ENCODE results near the gene SEC14L3. TPM values are rescaled to one million over a fixed set of nuclear protein-coding genes. Genes with fewer than 3 reads are reported as not detected.

The SEC14L3 gene
- total RNA-seq, 1 experiment from 2014 or later: not detected

DNA sequence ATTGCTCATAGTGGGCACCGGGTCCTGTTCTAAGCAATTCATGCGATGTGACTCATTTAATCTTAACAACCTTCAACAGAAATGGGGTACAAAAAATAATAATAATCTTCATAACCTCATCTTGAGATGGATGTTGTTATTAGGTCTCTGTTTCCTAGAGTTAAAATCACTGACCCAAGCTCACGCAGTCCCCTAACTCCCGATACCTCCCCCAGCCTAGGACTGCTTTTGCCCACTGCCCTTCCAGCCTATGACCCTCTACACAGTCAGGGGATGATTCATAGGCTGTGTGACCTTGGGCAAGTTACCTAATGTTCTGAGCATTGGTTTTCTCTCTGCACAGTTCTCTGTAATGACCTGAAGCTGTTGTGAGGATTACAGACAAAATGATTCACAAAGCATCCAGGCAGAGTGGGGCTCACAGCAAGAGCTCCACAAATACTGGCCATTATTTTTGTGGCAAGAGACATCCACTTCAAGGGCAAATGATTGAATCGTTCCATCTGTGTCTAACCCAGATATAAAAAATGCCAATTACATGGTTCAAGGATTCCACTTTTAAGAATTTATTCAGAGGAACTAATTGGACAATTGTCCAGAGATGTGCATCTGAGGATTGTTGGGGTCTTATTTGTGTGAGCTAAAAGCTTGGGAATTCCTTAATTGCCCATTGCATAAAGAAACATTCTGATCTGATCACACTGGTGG, 26.2 kb downstream of the SEC14L3 start:
- DNase-seq (ENCODE audit: low read depth): no peak

DNA sequence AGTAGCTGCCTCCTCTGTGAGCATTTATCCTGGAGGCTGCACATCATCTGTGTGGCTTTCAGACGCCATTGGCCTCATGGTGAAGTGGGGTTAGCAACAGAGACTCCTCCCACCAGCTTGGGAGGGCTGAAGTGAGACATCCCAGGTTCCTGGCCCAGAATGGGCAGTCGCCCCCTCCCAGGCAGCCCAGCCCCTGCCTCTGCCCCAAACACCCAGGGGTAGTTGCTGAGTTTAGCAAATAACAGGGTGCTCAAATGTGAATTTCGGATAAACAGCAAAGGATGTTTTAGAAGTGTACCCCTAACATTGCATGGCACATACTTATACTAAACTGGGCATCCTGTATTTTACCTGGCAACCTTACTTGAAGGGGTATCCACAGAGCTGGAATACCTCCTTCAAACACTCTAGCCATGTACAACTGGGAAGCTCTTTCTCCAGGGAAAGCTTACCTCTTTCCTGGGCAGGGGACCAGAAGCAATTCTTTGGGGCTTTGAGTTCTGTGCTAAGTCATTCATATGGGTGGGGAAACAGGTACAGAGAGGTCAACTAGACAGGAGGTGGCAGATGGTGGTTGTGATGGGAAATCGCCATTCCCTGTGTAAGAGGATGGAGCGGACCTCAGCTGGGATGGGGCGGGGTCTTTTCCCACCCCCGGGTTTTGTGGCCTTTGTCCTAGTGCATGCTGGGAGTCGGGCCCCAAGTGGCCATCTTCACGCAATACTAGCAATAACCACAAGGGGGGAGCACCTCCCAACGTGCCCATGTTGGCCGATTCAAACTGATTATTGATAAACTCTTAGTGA, 27.0 kb downstream of the SEC14L3 start:
- DNase-seq (ENCODE audit: low read depth): peak; percentile 48

DNA sequence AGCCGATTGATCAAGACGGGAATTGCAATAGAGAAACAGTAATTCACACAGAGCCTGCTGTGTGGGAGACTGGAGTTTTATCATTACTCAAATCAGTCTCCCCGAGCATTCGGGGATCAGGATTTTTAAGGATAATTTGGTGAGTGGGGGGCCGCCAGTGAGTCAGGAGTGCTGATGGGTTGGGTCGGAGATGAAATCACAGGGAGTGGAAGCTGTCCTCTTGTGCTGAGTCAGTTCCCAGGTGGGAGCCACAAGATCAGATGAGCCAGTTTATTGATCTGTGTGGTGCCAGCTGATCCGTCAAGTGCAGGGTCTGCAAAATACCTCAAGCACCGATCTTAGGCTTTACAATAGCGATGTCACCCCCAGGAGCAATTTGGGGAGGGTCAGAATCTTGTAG, 30.7 kb downstream of the SEC14L3 start:
- no peak for DNase-seq (ENCODE audit: low read depth)

DNA sequence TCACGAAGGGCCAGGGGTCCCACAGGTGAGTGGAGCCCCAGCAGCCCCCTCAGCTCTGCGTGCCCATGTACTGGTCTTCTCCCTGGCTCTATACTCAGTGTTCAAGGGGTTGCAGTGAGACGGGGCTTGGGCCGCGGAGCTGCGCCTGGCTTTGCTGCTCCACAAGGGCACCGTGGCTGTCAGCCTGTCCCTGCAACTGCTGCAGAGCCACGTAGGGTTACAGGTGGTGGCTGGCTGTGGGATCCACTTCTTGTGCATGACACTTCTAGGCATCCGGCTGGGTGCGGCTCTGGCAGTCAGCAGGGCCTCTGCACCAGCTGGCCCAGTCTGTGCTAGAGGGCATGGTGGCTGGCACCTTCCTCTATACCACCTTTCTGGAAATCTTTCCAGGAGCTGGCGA, 32.0 kb downstream of the SEC14L3 start:
- no peak for DNase-seq (ENCODE audit: low read depth)

DNA sequence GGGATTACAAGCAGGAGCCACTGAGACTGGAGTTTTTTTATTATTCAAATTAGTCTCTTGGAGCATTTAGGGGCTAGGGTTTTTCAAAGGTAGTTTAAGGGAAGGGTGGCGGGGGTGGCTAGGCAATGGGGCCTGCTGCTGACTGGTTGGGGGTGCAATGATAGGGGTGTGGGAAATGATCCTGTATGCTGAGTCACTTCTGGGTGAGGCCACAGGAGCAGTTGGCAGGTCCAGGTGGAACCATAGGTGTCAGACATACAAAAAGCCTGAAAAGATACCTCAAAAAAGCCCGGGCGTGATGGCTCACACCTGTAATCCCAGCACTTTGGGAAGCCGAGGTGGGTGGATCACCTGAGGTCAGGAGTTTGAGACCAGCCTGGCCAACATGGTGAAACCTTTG, 32.6 kb downstream of the SEC14L3 start:
- no peak for DNase-seq (ENCODE audit: low read depth)

DNA sequence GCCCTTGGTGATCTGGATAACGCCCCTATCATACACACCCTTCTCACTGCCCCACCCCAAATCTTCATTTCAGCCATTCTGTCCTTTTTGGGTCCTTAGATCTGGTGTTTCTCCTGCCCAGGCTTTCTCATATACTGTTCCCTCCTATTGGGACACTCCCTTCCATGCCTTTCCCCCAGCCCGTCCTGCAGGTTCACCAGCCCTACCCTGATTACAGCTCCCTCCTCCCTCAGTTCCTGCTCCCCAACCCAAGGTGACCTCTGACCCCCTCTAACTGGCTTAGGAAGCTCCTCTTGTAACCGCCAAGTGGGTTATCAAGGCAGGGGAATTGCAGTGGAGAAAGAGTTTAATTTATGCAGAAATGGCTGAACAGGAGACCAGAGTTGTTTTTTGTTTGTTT, 33.3 kb downstream of the SEC14L3 start:
- no peak for DNase-seq (ENCODE audit: low read depth)

DNA sequence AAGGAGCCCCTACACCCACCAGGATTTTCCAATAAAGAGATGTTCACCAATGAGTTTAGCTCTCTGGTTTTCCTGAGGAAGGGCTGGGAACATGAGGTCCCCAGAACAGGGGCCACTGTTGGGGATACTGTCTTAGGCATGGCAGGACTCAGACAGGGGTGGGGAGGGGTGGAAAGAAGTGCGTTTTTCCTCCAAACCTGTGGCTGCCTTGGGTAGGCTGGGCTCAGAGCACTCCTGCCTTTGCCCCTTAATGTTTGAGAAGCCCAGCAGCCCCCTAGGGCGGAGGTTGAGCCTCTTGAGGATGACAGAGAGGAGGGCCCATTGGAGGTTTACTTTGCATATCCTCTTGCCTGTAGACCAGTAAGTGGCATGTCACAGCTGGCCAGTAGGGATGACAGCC, 35.6 kb downstream of the SEC14L3 start:
- DNase-seq (ENCODE audit: low read depth): no peak

DNA sequence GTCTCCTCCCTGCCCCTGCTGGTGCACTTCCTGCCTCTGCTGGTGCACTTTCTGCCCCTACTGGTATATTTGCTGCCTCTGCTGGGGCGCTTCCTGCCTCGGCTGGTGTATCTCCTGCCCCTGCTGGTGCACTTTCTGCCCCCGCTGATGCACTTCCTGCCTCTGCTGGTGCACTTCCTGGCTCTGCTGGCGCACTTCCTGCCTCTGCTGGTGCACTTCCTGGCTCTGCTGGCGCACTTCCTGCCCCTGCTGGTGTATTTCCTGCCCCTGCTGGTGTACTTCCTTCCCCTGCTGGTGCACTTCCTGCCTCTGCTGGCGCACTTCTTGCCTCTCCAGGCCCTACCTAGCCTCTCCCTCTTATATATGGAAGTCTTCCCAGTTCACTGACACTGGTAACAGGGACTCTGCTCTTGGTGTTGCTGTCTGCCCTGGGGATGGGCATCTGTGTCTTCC, 36.1 kb downstream of the SEC14L3 start:
- DNase-seq (ENCODE audit: low read depth): no peak

DNA sequence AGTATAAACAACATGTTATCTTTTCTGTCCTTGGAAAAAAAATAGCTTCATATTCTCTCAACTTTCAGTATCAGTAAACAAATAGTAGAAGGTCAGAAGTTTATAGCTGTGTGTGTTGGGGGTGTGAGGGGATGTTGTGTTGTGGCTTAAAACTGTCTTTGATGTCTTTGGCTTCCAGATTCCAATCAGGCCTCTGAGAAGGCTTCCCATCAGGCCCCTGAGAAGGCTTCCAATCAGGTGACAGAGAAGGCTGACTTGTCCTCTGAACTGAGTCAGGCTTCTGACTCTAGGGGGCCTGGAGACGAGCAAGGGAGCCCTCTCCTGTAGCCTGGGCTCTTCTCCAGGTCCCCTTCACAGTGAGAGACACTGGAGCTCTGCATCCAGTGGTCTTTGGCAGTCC, 37.0 kb downstream of the SEC14L3 start:
- no peak for DNase-seq (ENCODE audit: low read depth)

DNA sequence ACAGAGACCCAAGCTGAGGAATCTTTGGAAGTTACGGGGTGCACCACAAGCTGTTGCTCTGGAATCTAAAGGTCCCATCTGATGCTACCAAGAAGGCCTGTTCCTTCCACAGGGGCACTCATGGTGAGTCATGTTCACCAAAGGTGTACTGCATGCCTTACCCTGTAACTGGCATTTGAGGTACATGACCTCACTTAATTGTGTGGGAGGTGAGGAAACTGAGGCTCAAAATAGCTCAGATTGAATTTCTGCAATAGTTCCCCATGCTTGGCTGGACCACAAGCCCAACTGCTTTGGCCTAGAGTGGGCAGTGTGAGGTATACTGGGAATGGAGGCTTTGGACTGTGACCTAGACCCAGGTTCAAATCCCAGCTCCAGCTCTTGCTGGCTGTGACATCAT, 38.0 kb downstream of the SEC14L3 start:
- DNase-seq (ENCODE audit: low read depth): no peak

DNA sequence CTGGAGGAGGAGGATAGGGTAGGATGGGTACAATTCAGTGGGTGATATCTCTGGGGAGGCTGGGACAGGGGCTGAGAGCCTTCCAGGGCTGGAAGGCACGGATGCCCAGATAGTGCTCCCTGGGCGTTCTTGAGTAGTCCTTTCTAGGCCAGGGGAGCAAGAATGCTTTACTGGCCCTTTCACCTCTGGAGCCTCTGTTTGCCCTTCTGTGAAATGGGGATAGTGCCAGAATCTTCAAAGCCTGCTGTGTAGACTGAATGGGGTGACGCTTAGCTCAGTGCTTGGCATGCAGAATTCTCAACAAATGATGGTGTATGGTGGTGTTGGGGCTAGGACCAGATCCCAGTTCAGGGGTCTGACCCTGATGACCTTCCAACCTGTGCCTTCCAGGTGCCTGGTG, 38.6 kb downstream of the SEC14L3 start:
- DNase-seq (ENCODE audit: low read depth): no peak

DNA sequence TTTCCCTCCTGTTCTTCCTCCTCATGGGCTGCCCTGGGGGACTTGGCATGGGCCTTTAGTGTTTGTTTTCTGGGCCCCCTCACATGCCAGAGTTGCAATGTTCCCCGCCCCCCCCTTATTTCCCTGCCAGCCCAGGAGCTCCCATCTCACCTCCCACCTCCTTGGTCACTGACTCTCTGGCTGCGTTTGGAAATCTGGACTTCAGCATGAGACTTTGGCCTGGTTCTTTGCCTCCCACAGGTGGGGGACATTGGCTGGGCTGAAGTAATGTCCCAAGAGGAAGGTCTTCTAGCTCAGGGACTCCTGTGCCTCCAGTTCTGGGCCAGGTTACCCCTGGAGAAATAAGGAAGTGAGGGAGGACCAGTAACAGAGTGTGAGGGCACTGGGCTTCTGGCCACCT, 39.3 kb downstream of the SEC14L3 start:
- no peak for DNase-seq (ENCODE audit: low read depth)

DNA sequence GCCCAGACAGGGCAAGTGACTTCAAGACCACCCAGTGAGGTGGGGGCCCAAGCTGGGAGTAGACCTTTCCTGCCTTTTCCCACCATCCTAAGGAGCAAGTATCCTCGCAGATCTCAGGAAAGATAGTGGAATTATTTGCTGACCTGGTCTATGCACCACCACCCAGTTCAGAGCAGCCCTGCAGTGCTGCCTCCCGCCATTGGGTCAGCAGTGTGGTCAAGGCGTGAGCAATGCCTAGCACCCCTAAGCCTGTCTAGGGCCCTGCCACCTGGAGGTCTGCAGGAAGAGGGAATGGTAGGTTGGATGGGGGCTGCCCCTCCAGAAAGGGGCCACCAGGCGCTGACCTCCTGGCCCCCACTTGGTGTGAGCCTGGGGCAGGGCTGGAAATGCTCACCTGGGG, 39.7 kb downstream of the SEC14L3 start:
- DNase-seq (ENCODE audit: low read depth): no peak

DNA sequence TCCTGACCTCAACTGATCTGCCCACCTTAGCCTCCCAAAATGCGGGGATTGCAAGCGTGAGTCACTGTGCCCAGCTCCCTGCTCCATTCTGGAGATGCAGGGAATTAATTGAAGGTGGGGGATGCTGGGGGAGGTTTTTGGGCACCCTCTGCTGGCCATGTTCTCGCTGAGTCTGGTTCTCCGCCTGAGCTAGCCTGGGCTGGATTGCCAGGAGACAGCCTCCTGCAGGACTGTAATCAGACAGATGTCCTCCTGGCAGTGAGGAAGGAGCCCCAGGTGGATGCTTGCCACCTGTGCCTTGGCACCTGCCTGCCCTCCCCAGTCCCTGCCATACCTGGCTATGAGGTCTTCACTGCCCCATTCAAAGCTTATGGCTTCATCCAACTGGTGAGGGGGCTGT, 40.9 kb downstream of the SEC14L3 start:
- no peak for DNase-seq (ENCODE audit: low read depth)

DNA sequence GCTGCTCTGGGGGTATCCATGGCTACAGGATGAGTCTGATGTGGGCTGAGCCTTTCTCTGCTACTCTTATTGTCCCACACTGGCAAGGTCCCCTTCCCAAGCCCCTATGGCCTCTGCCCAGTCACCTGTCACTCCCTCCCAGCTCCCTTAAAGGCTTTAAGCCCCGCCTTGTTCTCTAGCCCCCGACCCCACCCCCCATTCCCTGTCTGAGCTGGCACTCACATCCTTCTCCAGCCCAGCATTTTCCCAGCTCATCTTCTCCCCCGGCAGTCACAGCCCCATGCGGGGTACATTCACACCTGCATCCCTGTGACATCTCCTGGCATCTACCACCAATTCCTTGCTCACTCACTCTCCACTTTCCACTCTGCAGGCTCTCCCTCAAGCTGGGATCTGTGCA, 41.9 kb downstream of the SEC14L3 start:
- no peak for DNase-seq (ENCODE audit: low read depth)

DNA sequence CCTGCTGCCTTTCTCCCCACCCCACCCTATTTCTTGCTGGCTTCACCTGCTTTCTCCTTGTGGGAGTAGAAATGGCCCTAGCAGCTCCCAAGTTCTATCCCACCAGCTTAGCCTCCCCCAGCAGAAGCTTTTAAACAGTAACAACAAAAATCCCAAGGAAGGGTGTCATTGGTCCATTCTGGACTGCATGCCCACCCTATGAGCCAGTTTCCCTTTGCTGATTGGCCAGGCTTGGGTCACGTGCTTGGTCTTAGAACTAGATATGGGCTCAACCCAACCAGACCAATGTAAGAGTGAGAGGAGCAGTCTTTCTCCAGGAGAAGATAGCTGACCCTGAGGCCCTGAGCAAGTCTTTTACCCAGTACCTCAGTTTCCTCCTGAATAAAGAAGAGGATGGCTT, 43.9 kb downstream of the SEC14L3 start:
- DNase-seq (ENCODE audit: low read depth): no peak

DNA sequence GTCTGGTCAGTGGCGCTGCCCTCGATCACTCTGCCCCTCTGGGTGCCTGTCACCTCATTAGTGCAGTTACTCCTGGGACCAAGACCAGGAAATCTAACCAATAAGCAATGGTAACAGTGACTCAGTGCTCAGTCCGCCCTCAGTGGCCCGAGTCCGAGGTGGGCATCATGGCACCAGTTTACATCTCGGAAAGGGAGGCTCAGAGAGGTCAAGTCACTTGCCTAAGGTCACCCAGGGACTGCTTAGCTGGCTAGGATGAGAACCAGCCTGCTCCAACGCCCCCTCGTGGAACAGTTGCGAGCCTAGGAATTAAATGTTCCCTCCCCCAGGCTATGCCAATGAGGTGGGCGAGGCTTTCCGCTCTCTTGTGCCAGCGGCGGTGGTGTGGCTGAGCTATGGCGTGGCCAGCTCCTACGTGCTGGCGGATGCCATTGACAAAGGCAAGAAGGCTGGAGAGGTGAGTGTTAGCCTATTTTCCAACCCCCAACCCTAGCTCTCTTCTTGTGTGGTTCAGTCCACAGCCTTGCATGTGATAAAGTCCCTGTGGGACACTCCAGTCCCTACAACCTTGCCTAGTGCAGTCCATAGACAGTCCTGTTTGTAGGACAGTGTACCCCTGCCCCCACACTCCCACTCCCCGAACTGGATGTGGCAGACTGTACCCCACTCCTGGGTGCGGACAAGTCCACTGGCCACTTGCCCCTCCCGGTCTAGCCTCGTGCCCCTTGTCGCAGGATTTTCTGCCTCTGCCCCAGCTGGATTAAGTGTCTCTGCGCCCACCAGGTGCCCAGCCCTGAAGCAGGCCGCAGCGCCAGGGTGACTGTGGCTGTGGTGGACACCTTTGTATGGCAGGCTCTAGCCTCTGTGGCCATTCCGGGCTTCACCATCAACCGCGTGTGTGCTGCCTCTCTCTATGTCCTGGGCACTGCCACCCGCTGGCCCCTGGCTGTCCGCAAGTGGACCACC, 45.1 kb downstream of the SEC14L3 start:
- peak; percentile 72 for DNase-seq (ENCODE audit: low read depth)

DNA sequence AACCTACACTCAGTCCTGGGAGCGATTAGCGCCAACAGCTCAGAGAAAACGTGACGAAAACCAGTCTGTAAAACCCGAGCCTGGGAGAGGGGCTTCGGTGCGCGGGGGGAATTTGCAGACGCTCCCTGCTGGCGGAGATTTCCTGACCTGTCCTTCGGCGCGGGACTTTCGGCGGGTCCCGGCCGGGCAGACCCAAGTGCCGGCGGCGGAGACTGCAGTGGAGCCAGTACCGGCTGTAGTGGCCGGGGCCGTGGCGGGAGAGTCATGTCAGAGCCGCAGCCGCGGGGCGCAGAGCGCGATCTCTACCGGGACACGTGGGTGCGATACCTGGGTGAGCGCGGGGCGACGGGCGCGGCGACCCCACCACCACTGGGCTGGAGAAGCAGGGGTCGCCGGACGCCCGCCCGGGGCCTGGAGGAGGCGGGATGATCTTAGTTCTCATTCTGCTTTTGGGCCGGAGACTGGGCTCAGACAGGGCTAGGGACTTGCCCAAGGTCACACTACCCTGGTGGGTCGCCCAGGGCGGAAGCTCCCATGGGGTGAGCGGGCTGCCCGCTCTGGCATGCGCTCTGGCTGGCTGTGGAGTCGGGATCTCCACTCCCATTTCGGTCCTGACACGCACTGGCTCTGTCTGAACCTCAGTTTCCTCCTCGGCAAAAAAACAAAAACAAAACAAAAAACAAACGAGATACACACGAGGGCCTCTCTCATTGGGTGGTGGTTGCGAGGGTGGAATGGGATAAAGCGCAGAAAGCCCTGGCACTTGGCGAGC, 46.0 kb downstream of the SEC14L3 start, which contains the start of gene MTFP1:
MTFP1 (plus strand) TSS at position 153 of the 772 bp plus-strand sequence; CDS start at position 265, 112 bp downstream.
- peak; percentile 69 for DNase-seq (ENCODE audit: low read depth)

DNA sequence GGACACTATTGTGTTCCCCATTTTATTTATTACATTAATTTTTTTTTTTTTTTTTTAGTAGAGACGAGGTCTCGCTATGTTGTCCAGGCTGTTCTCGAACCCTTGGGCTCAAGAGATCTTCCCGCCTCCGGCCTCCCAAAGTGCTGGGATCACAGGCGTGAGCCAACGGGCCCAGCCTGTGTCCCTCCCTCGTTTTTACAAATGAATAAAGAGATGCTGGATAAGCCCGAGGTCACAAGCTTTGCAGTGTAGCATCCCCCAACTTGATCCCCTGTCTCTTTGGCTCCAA, 46.5 kb downstream of the SEC14L3 start:
- DNase-seq (ENCODE audit: low read depth): no peak

DNA sequence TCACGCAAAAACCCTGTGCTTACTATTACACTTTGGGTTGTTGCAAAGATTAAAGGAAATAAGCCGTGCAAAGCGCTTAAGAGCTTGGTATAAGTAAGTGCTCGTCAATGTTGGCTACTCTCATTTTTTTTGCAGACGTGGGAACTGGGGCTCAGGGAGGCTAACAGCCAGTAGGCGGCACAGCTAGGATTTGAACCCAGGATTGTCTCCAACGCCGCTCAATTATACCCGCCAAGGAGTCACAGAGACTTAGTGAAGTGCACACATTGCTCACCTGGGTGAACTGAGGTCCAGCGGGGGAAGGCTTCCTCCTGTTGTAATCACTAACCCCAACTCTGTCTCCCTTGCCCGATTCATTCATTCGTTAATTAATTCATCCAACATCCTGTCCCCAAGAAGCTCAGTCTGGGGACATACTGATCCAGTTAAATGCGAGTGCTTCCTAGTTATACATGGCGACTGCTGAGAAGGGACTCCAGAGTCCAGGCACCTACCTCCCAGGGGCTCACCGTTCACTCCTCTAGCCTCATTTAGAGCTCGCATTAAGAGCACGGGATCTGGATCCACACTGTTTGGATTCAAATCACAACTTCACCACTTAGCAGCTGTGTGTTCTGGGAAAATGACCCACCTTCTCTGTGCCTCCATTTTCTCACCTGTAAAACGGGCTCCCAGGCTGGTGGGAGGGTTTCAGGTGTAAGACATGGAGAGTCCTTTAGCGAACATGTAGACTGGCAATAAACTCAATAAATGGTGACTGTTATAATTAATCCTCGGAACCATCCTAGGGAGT, 47.1 kb downstream of the SEC14L3 start:
- DNase-seq (ENCODE audit: low read depth): no peak
